OCI-LY1 (cell line): Measurements from ENCODE around the gene FLT3.

ENCODE experiments used
- CTCF ChIP-seq: fragments of 200-600 bp; sonication (generic), shearing (Covaris generic); IDR thresholded peaks from 2 replicates; pipeline ENCODE4 v1.5.1; 2017; ENCODE audit warnings: mild to moderate bottlenecking, antibody characterized with exemption, low read length, moderate library complexity, mixed read lengths
- EZH2 ChIP-seq: fragments of 200-600 bp; sonication (generic), shearing (Covaris generic); IDR thresholded peaks from 2 replicates; pipeline ENCODE4 v1.8.0; 2017; ENCODE audit warnings: borderline replicate concordance, mixed run types, mild to moderate bottlenecking, antibody characterized with exemption, low read length, moderate library complexity, mixed read lengths

GRCh38 chr13:28010046-28010445 is 90.3 kb downstream of the FLT3 start:
- TF ChIP-seq CTCF (no peak), EZH2 (no peak)
